Measurements from ENCODE around the gene ANKRD61.
"Not testable (repeated sequence)": the region's sequence is repeated elsewhere in the genome, so short reads cannot be mapped to it uniquely, and the experiment has no call there.

Gene ANKRD61

DNA sequence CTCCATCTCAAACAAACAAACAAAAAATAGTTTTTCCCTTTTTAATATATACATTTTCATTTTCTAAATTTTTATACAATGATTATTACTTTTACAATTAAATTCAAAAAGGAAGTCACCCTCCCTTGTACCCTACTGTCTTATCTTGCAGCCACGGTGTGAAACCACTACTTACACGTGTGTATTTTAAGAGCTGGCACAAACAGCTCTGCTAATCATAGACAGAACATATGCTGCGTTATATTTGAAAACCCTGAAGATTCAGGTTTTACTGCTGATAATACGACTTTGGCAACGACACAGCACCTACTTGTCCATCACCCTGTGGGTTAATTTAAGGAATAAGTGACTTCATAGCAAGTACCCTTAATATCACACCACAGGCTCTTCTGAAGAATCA, 991 bp downstream of the ANKRD61 start:
- DNase-seq = no peak

GRCh38 chr7:6032641-6033040, 1.5 kb downstream of the ANKRD61 start:
- DNase-seq = no peak

DNA sequence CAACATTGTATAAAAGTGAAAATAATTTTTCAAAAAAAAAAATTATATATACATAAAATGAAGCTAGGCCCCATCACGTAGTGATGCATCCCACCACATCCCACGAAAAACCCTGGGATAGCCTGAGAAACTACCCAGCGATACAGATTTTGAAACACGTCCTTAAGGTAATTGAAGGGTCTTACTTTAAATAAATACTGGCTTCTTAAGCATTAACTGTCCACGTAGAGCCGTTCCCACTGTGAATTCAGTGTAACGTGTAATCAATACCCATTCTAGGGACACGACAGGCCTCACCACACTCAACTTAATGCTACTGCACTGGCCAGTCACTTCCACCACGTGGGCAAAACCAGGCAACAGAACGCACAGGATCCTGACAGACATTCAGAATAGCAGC, 4.0 kb downstream of the ANKRD61 start:
- no peak for DNase-seq

GRCh38 chr7:6035686-6036085, 4.5 kb downstream of the ANKRD61 start:
- no peak for DNase-seq

DNA sequence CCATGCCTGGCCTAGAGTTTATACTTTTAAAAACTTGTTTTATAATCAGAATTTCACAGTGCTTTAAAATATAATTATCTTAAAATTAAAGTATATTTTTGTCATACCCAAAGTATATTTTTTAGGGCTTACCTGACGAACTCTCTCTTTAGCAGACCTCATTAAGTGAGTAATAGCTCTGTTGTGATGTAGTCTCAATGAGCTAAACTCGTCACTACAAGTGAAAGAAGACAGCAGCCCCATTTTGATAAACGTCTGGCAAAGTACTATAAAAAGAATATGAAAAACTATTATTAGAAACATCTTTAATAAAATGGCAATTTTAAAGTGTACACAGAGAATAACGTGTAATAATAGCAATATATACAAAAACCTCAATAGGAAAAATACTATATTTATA, 18.6 kb downstream of the ANKRD61 start:
- DNase-seq = no peak

GRCh38 chr7:6051185-6051584, 20.0 kb downstream of the ANKRD61 start:
- DNase-seq = not testable (repeated sequence)

GRCh38 chr7:6056616-6057015, 25.4 kb downstream of the ANKRD61 start:
- no peak for DNase-seq

DNA sequence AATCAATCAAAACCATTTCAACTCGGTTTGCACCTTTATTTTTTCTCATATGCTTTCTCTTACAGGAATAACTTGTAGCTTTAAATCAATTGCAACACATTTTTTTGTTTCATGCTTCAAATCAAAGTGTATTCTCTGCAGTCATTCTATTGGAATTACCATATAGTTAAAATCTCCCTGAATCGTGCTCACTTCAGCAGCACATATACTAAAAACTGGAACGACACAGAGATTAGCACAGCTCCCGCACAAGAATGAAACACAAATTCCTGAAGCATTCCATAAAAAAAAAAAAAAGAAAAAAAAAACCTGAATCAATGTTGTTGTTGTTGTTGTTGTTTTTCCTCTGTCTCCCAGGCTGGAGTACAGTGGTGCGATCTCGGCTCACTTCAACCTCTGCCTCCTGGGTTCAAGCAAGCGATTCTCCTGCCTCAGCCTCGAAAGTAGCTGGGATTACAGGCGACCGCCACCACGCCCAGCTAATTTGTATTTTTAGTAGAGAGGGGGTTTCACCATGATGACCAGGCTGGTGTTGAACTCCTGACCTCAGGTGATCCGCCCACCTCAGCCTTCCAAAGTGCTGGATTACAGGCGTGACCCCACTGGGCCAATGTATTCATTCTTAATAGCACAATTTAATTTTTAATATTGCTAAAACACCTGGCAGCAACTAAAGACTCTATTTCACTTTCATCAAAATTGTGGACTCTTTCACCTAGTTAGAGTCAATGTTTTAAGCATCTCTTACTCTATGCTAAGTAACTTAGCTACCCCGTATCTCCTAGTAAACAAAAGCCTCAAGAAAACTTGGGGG, 26.3 kb downstream of the ANKRD61 start:
- no peak for DNase-seq

DNA sequence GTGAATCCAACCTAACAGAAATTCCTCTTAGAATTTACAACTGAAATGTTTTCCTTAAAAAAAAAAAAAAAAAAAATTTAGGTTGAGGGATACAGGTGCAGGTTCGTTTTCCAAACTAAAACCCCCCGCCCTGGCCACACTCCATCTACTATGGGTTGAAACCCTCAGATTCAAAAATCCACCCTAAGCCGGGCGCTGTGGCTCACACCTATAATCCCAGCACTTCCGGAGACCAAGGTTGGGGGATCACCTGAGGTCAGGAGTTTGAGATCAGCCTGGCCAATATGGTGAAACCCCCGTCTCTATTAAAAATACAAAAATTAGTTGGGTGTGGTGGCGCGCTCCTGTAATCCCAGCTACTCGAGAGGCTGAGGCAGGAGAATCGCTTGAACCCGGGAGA, 28.8 kb downstream of the ANKRD61 start:
- DNase-seq = not testable (repeated sequence)

- no peak for DNase-seq
Observed at GRCh38 chr7:6071406-6071805, 40.2 kb downstream of the ANKRD61 start.

DNA sequence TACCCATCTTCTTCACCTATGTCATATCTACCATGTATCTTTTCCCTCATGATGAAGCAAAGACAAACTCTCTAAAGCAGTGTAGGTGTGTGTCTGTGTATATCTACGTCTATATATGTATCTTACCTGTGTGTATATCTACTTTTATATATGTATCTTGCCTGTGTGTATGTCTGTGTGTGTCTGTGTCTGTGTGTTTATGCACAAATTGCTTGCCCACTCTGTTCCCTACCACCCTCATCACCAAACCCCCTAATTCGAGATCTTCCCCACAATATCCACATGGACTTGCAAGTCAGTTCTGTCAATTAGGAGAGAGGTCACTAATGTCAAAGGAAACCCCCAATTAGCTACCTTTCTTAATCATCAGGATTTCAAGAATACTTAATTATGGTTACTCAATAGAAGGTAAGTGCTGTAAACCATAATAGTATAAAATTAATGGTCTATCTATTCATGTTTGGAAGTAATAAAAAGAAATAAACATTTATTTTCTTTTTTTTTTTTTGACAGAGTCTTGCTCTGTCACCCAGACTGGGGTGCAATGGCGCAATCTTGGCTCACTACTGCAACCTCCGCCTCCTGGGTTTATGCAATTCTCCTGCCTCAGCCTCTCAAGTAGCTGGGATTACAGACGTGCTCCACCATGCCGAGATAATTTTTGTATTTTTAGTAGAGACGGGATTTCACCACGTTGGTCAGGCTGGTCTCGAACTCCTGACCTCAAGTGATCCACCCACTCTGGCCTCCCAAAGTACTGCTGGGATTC, 43.6 kb downstream of the ANKRD61 start:
- no peak for DNase-seq

DNA sequence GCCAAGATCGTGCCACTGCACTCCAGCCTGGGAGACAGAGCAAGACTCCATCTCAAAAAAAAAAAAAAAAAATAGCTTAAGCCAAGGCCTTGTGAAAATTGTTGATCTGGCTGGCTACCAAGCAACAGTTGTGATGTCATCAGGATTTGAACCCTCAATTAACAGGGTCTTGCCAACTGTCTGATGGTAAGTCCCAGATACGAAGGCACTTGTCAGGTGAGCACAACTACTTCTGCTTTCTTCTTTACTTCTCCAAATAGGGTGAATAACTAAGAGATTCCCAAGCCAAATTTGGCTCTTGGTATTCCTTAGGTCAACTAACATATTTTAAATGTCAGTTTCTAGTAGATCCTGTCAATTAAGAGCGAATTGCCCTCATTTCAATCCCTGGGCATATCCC, 47.4 kb downstream of the ANKRD61 start:
- DNase-seq = no peak

- DNase-seq = not testable (repeated sequence)
Observed at GRCh38 chr7:6083047-6083446, 51.9 kb downstream of the ANKRD61 start.
